ENCODE results near the gene TEN1. TPM values are rescaled to one million over a fixed set of nuclear protein-coding genes. Genes with fewer than 3 reads are reported as not detected.

Gene TEN1
- total and polyA plus RNA-seq, 9 of the 15 experiments (the other 6 are each of a cell fraction or from before 2014, with no cell fraction given) = 1.3 to 25.7 (median 10.1) TPM

- Histone ChIP-seq H3K4me1 (replicated peaks in 1 of 2; ENCODE audit: control insufficient read depth in 2 of 2, insufficient read depth in 2 of 2, low read length in 2 of 2) (peaks cover 0 to 44% of the 10 kb centered on the region in 2 experiments; a peak in 3 of 5 replicates), H2AFZ (ENCODE audit: low read depth, low read length) (no peak overlapping the region), H4K20me1 (replicated peaks; ENCODE audit: control insufficient read depth, insufficient read depth, low read length) (0 out of 2 replicates have a peak, but pooled peaks cover 5% of the 10 kb centered on the region), H3K9ac (ENCODE audit: insufficient read depth in 1 of 2, low read depth in 2 of 2, low read length in 2 of 2) (peak overlapping the region in 1 of 2 experiments; percentile 21; a peak in 2 of 4 replicates), H3K4me2 (ENCODE audit: insufficient read depth, low read length) (no peak overlapping the region), H3K36me3 (ENCODE audit: control insufficient read depth, insufficient read depth, low read length) (peaks cover 7% of the 10 kb centered on the region; the same call in 2 of the 3 replicates), H3K79me2 (ENCODE audit: control insufficient read depth, insufficient read depth, low read length) (no peaks in the 10 kb centered on the region), H3K27me3 (ENCODE audit: control insufficient read depth in 2 of 2, insufficient read depth in 2 of 2, low read length in 2 of 2) (peaks cover 37 to 54% of the 10 kb centered on the region in 2 experiments), H3K9me1 (ENCODE audit: control insufficient read depth, insufficient read depth, low read length) (no peaks in the 10 kb centered on the region), H3K4me3 (no peak overlapping the region), H3K27ac (ENCODE audit: extremely low read depth, low read depth, low read length) (no peak overlapping the region), H3K9me3 (replicated peaks; ENCODE audit: control insufficient read depth, insufficient read depth, low read depth, low read length) (no peaks in the 10 kb centered on the region)
- TF ChIP-seq NCOA1 (IDR thresholded peaks at IDR 0.05; ENCODE audit: low read depth) (no peak), ERF (CRISPR knock-in tag; IDR thresholded peaks at IDR 0.05) (no peak), GTF2F1 (IDR thresholded peaks at IDR 0.05; ENCODE audit: low read depth, low read length) (no peak), MED1 (CRISPR knock-in tag; IDR thresholded peaks at IDR 0.05; ENCODE audit: borderline replicate concordance) (no peak), ZNF766 (CRISPR knock-in tag; conservative IDR thresholded peaks at IDR 0.05) (no peak), ZNF407 (IDR thresholded peaks at IDR 0.05; ENCODE audit: low read depth) (no peak), CEBPG (CRISPR knock-in tag; IDR thresholded peaks at IDR 0.05) (no peak), CEBPG (tag; conservative IDR thresholded peaks at IDR 0.05 in 1 of 2, IDR thresholded peaks at IDR 0.05 in 1 of 2) (no peak), FUS (optimal IDR thresholded peaks at IDR 0.05; ENCODE audit: low read depth, low read length) (no peak), RCOR1 (IDR thresholded peaks at IDR 0.05; ENCODE audit: borderline replicate concordance in 1 of 2, low read depth in 2 of 2, low read length in 2 of 2) (no peak), ZNF561 (CRISPR knock-in tag; conservative IDR thresholded peaks at IDR 0.05) (no peak), HDAC3 (IDR thresholded peaks at IDR 0.05; ENCODE audit: borderline replicate concordance, partially characterized antibody) (no peak), MYC (IDR thresholded peaks at IDR 0.05; ENCODE audit: low read depth, low read length) (no peak), MYC (CRISPR knock-in tag; IDR thresholded peaks at IDR 0.05; ENCODE audit: borderline replicate concordance, low read depth) (no peak), NFE2L1 (tag; IDR thresholded peaks at IDR 0.05; ENCODE audit: borderline replicate concordance, low read depth) (no peak), BRF1 (IDR thresholded peaks at IDR 0.05; ENCODE audit: borderline replicate concordance, extremely low read depth, insufficient read length) (no peak)
- ATAC-seq (no peak), DNase-seq (ENCODE audit: extremely low read depth in 1 of 4, low spot score in 3 of 4) (no peak), FAIRE-seq (no peak)
- 15% methylated on average over 18 of the region's 20 CpGs for WGBS (ENCODE audit: insufficient coverage, low coverage, missing lambda C conversion rate)
- in situ Hi-C loops (cut with MboI) (loop anchor here (5.0 to 10.0 kb wide), 3 partner anchors 102 to 283 kb away; a partner anchor contains a TSS), intact Hi-C loops (cut with micrococcal nuclease) (loop anchor here (10.0 kb wide), 1 partner anchor 255 kb away; no protein-coding TSS in a partner anchor)
- CTCF ChIA-PET (ENCODE audit: low intra/inter-chr PET ratio) = interaction anchor here (0.6 kb wide), 1 partner anchor 293 kb away, joined by 3 read pairs; no protein-coding TSS in a partner anchor
- POLR2A ChIA-PET = interaction anchor here (0.6 to 2.0 kb wide), 6 partner anchors 9 to 233 kb away, joined by 3 to 9 read pairs (median 4); partner anchors contain the start of gene CDK3
- no TSS peak for BruUV-seq (replicated peaks)
Measured at GRCh38 chr17:76009447-76009846, 30.4 kb downstream of the TEN1 start.
